Lower leg skin (tissue), 3 donors: Measurements from ENCODE around the gene AGPAT4.

Experiments
- CTCF ChIP-seq, 3 donors: fragments of 450-650 bp; IDR thresholded peaks; one replicate each; pipeline ENCODE4 v1.5.1; 2016; ENCODE audit warnings: antibody characterized with exemption in 3 of 3, mild to moderate bottlenecking in 3 of 3, moderate library complexity in 2 of 3
- POLR2A ChIP-seq, 2 donors: fragments of 450-650 bp; IDR thresholded peaks; one replicate each; pipeline ENCODE4 v1.6.1; 2016 to 2017; ENCODE audit warnings: antibody characterized with exemption in 2 of 2, mild to moderate bottlenecking in 1 of 2, moderate library complexity in 1 of 2

DNA sequence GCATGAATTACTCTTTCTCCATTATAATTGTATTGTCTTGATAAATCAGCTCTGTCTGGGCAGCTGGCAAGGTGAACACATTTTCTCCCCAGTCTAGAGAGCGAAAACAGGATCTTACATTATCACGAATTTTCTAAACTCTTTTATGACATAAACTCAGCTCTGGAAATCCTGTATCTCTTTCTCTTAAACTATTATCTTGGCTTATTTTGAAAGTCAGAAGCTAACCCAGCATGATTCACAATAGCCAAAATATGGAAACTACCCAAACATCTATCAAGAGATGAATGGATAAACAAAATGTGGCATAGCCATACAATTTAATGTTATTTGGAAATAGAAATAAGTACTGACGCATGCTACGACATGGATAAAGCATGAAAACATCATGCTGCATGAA is 25.9 kb upstream of the AGPAT4 start:
- no peak for TF ChIP-seq CTCF (IDR thresholded peaks at IDR 0.05)
- TF ChIP-seq POLR2A (IDR thresholded peaks at IDR 0.05), result no peak
